Caco-2 (cell line): ENCODE measurements around the gene KLHL29. TPM values are rescaled to one million over a fixed set of nuclear protein-coding genes. Genes with fewer than 3 reads are reported as not detected.

ENCODE experiments used
- BruUV-seq: library from RNA; stranded (reverse); fragments of 400-500 nt; replicated peaks from 2 replicates; lab custom pipeline; 2021; lab: Mats Ljungman, UMichigan
- CTCF ChIA-PET: fragments of 300-600 bp; sonication (Branson Sonifier 250); formaldehyde crosslinking; loops from one replicate; lab custom pipeline; 2022; ENCODE audit warnings: antibody characterized with exemption; lab: Charles Lee
- POLR2A ChIA-PET: fragments of 300-600 bp; sonication (Branson Sonifier 250); formaldehyde crosslinking; loops from one replicate; lab custom pipeline; 2022; ENCODE audit warnings: antibody characterized with exemption; lab: Charles Lee
- DNase-seq, 2 experiments: peaks; one replicate each; pipeline versions ENCODE4 v3.0.0 to v3.0.0-alpha.2; 2020 to 2022
- H3K27me3 ChIP-seq: replicated peaks from 2 replicates; pipeline ENCODE4 v1.6.0; 2011; ENCODE audit warnings: low read length; ENCODE audit not compliant: control insufficient read depth, insufficient read depth
- H3K36me3 ChIP-seq: 2 replicates; pipeline ENCODE4 v1.5.1; 2011; ENCODE audit warnings: low read length; ENCODE audit not compliant: control insufficient read depth, insufficient read depth
- H3K4me1 ChIP-seq: fragments of 250-450 bp; sonication (Bioruptor Pico); 2 replicates; pipeline ENCODE4 v1.5.1; 2020; ENCODE audit warnings: mild to moderate bottlenecking
- H3K4me3 ChIP-seq: 2 replicates; pipeline ENCODE4 v1.5.1; 2011; ENCODE audit warnings: low read depth, mild to moderate bottlenecking, control low read depth, low read length
- H3K9me3 ChIP-seq: fragments of 250-450 bp; sonication (Bioruptor Pico); 2 replicates; pipeline ENCODE4 v1.5.1; 2020; ENCODE audit warnings: mild to moderate bottlenecking, moderate library complexity
- H3K27ac Mint-ChIP-seq: one replicate; pipeline ENCODE4 v1.8.0; 2022; ENCODE audit warnings: mixed read lengths; ENCODE audit not compliant: unreplicated experiment
- H3K27me3 Mint-ChIP-seq: one replicate; pipeline ENCODE4 v1.8.0; 2022; ENCODE audit warnings: mixed read lengths; ENCODE audit not compliant: insufficient read depth, unreplicated experiment
- H3K36me3 Mint-ChIP-seq: one replicate; pipeline ENCODE4 v1.8.0; 2022; ENCODE audit warnings: mild to moderate bottlenecking, mixed read lengths; ENCODE audit not compliant: insufficient read depth, unreplicated experiment
- H3K4me1 Mint-ChIP-seq: one replicate; pipeline ENCODE4 v1.8.0; 2022; ENCODE audit warnings: low read depth, mixed read lengths; ENCODE audit not compliant: unreplicated experiment
- H3K4me3 Mint-ChIP-seq: one replicate; pipeline ENCODE4 v1.8.0; 2022; ENCODE audit warnings: mild to moderate bottlenecking, moderate library complexity, mixed read lengths; ENCODE audit not compliant: unreplicated experiment
- H3K9me3 Mint-ChIP-seq: one replicate; pipeline ENCODE4 v1.8.0; 2022; ENCODE audit warnings: mixed read lengths; ENCODE audit not compliant: unreplicated experiment
- intact Hi-C: fragments of 100-400 bp; cut with micrococcal nuclease; formaldehyde crosslinking; loops from one replicate; pipeline ENCODE4 v1.10.0; 2022; ENCODE audit not compliant: unreplicated experiment
- total RNA-seq: library from RNA; stranded (reverse); gene quantifications from 2 replicates; pipeline ENCODE4 v1.2.3, GENCODE V29; 2022
- TF ChIP-seq, protein P1 (sequence below), 2 experiments: fragments of 200-600 bp in 1 of 2; IDR thresholded peaks; 1 replicate in 1 of 2; 2 replicates in 1 of 2; pipeline versions ENCODE4 v1.5.1 to v1.8.0; 2011 to 2022; ENCODE audit warnings: antibody characterized with exemption in 1 of 2, control low read depth in 1 of 2, inconsistent platforms in 1 of 2, low read depth in 1 of 2, low read length in 1 of 2, mild to moderate bottlenecking in 1 of 2, moderate library complexity in 1 of 2; ENCODE audit not compliant: insufficient read depth in 1 of 2, severe bottlenecking in 1 of 2, unreplicated experiment in 1 of 2

Gene KLHL29
- total RNA-seq, 1 experiment from 2014 or later, result 0.61 TPM

DNA sequence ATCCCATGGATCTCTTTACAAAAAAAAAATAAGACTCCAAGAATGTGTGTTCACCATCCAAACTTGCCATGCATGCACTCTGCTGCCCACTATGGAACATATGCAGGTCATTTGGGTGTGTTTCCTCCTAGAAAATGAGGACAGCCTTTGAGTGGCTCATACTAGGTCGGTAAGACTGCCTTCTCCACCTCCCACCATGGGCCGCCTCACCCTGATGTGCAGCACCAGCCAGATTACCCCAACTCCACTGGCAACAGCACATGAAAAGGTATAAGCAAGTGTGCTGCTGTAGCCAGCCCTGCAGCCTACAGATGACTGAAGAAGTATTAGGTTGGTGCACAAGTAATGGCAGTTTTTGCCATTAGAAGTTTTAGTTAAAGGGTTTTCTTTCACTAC, 327.8 kb downstream of the KLHL29 start:
- H3K4me1 ChIP-seq, result no peaks in the 10 kb centered on the region
- no peaks in the 10 kb centered on the region for H3K36me3 ChIP-seq
- H3K4me3 Mint-ChIP-seq, result no peak overlapping the region
- H3K27ac Mint-ChIP-seq, result no peak overlapping the region
- H3K36me3 Mint-ChIP-seq, result no peaks in the 10 kb centered on the region
- no peaks in the 10 kb centered on the region for H3K27me3 Mint-ChIP-seq
- no peaks in the 10 kb centered on the region for H3K27me3 ChIP-seq
- TF ChIP-seq, protein P1, sequence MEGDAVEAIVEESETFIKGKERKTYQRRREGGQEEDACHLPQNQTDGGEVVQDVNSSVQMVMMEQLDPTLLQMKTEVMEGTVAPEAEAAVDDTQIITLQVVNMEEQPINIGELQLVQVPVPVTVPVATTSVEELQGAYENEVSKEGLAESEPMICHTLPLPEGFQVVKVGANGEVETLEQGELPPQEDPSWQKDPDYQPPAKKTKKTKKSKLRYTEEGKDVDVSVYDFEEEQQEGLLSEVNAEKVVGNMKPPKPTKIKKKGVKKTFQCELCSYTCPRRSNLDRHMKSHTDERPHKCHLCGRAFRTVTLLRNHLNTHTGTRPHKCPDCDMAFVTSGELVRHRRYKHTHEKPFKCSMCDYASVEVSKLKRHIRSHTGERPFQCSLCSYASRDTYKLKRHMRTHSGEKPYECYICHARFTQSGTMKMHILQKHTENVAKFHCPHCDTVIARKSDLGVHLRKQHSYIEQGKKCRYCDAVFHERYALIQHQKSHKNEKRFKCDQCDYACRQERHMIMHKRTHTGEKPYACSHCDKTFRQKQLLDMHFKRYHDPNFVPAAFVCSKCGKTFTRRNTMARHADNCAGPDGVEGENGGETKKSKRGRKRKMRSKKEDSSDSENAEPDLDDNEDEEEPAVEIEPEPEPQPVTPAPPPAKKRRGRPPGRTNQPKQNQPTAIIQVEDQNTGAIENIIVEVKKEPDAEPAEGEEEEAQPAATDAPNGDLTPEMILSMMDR (IDR thresholded peaks at IDR 0.05; ENCODE audit: insufficient read depth in 1 of 2, low read depth in 1 of 2, low read length in 1 of 2, severe bottlenecking in 1 of 2, unreplicated experiment in 1 of 2), result no peak
- no peaks in the 10 kb centered on the region for H3K4me1 Mint-ChIP-seq
- no TSS peak for BruUV-seq
- H3K9me3 Mint-ChIP-seq, result no peaks in the 10 kb centered on the region
- no peak overlapping the region for H3K4me3 ChIP-seq
- POLR2A ChIA-PET, result no interaction called here
- intact Hi-C loops, result no loop called here
- DNase-seq, result no peak
- CTCF ChIA-PET, result no interaction called here
- H3K9me3 ChIP-seq, result no peaks in the 10 kb centered on the region

- Histone ChIP-seq H3K4me1 (no peaks in the 10 kb centered on the region), H3K4me3 (no peak overlapping the region), H3K9me3 (no peaks in the 10 kb centered on the region), H3K36me3 (no peaks in the 10 kb centered on the region), H3K27me3 (no peaks in the 10 kb centered on the region)
- no peaks in the 10 kb centered on the region for H3K27me3 Mint-ChIP-seq
- H3K27ac Mint-ChIP-seq, result no peak overlapping the region
- TF ChIP-seq, protein P1 (IDR thresholded peaks at IDR 0.05; ENCODE audit: insufficient read depth in 1 of 2, low read depth in 1 of 2, low read length in 1 of 2, severe bottlenecking in 1 of 2, unreplicated experiment in 1 of 2), result no peak
- CTCF ChIA-PET, result no interaction called here
- no peak overlapping the region for H3K4me3 Mint-ChIP-seq
- no peaks in the 10 kb centered on the region for H3K9me3 Mint-ChIP-seq
- intact Hi-C loops, result no loop called here
- no peaks in the 10 kb centered on the region for H3K36me3 Mint-ChIP-seq
- POLR2A ChIA-PET, result no interaction called here
- DNase-seq, result no peak
- no TSS peak for BruUV-seq
- no peaks in the 10 kb centered on the region for H3K4me1 Mint-ChIP-seq
These were observed 328.4 kb downstream of the KLHL29 start for GRCh38 chr2:23713351-23713750.

DNA sequence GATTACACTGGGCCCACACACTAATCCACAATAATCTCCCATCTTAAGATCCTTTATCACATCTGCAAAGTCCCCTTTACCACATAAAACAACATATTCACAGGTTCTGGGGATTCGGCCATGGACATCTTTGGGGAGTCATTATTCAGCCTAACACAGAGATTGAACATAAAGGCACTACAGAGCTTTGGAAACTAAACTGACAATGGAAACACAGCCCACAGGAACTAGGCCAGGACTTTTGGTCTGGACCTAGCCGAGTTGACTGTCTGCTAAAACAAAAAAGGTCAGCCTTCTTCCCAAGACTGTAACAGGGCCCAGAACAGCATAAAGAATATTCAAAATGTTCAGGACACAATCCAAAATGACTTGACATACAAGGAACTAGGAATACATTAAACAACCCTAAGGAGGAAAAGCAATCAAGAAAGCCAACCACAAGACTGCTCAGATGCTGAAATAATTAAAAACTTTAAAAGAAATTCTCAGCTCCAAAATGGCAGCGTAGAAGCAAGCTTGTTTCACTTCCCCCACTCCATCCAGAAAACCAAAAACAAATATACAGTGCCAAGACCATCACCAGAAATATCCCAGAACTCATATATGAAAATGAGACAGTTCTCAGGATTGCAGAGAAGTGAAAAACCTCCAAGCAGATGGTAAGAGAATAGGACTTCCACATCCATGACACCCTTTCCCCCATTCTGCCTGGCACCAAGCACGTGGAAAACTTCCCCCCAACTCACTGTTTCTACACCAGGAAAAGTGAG, 334.1 kb downstream of the KLHL29 start:
- no peak overlapping the region for H3K27ac Mint-ChIP-seq
- Histone ChIP-seq H3K4me3 (no peak overlapping the region), H3K9me3 (peaks cover 16% of the 10 kb centered on the region; the same call in 1 of the 2 replicates), H3K4me1 (no peaks in the 10 kb centered on the region), H3K27me3 (no peaks in the 10 kb centered on the region), H3K36me3 (no peaks in the 10 kb centered on the region)
- no TSS peak for BruUV-seq
- TF ChIP-seq, protein P1 (IDR thresholded peaks at IDR 0.05; ENCODE audit: insufficient read depth in 1 of 2, low read depth in 1 of 2, low read length in 1 of 2, severe bottlenecking in 1 of 2, unreplicated experiment in 1 of 2), result no peak
- H3K4me1 Mint-ChIP-seq, result no peaks in the 10 kb centered on the region
- CTCF ChIA-PET, result no interaction called here
- POLR2A ChIA-PET, result no interaction called here
- H3K4me3 Mint-ChIP-seq, result no peak overlapping the region
- H3K9me3 Mint-ChIP-seq, result peaks cover 24% of the 10 kb centered on the region
- no peaks in the 10 kb centered on the region for H3K27me3 Mint-ChIP-seq
- intact Hi-C loops, result no loop called here
- no peak for DNase-seq
- H3K36me3 Mint-ChIP-seq, result peaks cover 6% of the 10 kb centered on the region
